NB4 (cell line): ENCODE measurements around the gene ZFP42.
"Not testable (repeated sequence)": the region's sequence is repeated elsewhere in the genome, so short reads cannot be mapped to it uniquely, and the experiment has no call there.

Experiments
- DNase-seq: peaks from one replicate; pipeline ENCODE4 v3.0.0; 2010; ENCODE audit warnings: low read depth
- H3K4me3 ChIP-seq: one replicate; pipeline ENCODE4 v1.5.1; 2011; ENCODE audit warnings: mild to moderate bottlenecking, low read depth, low read length, moderate library complexity
- CTCF ChIP-seq: IDR thresholded peaks from one replicate; pipeline ENCODE4 v1.5.1; 2012; ENCODE audit warnings: low read depth, low read length
- MAX ChIP-seq: IDR thresholded peaks from 2 replicates; pipeline ENCODE4 v1.6.1; 2011; ENCODE audit warnings: low read depth, low read length
- MYC ChIP-seq: IDR thresholded peaks from 2 replicates; pipeline ENCODE4 v1.6.1; 2011; ENCODE audit warnings: low read depth, low read length
- POLR2A ChIP-seq: IDR thresholded peaks from 2 replicates; pipeline ENCODE4 v1.6.1; 2011; ENCODE audit warnings: mild to moderate bottlenecking; ENCODE audit not compliant: insufficient read length; ENCODE audit errors: extremely low read depth

ZFP42 gene

GRCh38 chr4:187972135-187972534 lies 23.4 kb upstream of the ZFP42 start:
- TF ChIP-seq POLR2A (no peak), MYC (no peak), CTCF (no peak), MAX (no peak)
- no peak for DNase-seq
- H3K4me3 ChIP-seq = no peak overlapping the region

GRCh38 chr4:187983746-187984145 lies 11.8 kb upstream of the ZFP42 start:
- TF ChIP-seq MAX (no peak), MYC (no peak), POLR2A (no peak), CTCF (no peak)
- no peak overlapping the region for H3K4me3 ChIP-seq
- DNase-seq = no peak

GRCh38 chr4:187992971-187993370 lies 2.6 kb upstream of the ZFP42 start:
- DNase-seq = no peak
- TF ChIP-seq POLR2A (no peak), MYC (no peak), CTCF (no peak), MAX (no peak)
- H3K4me3 ChIP-seq = no peak overlapping the region

- no peak for TF ChIP-seq POLR2A
- TF ChIP-seq MAX = no peak
- peak; percentile 41 for TF ChIP-seq CTCF
- no peak overlapping the region for H3K4me3 ChIP-seq
- DNase-seq = peak; percentile 31
Measured at GRCh38 chr4:187993827-187994226, 1.7 kb upstream of the ZFP42 start.

GRCh38 chr4:187996502-187997177 lies 1.1 kb downstream of the ZFP42 start:
- TF ChIP-seq POLR2A = no peak
- no peak for TF ChIP-seq CTCF
- TF ChIP-seq MYC = no peak
- no peak for TF ChIP-seq MAX
- DNase-seq = no peak
- H3K4me3 ChIP-seq = no peak overlapping the region

- not testable (repeated sequence) for H3K4me3 ChIP-seq, DNase-seq
Measured at GRCh38 chr4:187997991-187998390, 2.4 kb downstream of the ZFP42 start.
